GM21723 (cell line): ENCODE measurements around the gene CRIP2.

Experiments used
- ATAC-seq: cut with Tn5 transposase; IDR thresholded peaks from one replicate; pipeline ENCODE4 v1.9.1; 2021; ENCODE audit warnings: mild to moderate bottlenecking, moderate library complexity; ENCODE audit not compliant: unreplicated experiment

The CRIP2 gene

GRCh38 chr14:105495990-105496830, 21.6 kb downstream of the CRIP2 start:
- ATAC-seq, result no peak

- no peak for ATAC-seq
Observed at GRCh38 chr14:105496831-105497591, 22.4 kb downstream of the CRIP2 start.

GRCh38 chr14:105497671-105498429, 23.2 kb downstream of the CRIP2 start:
- no peak for ATAC-seq

GRCh38 chr14:105498430-105499255, 24.0 kb downstream of the CRIP2 start:
- no peak for ATAC-seq

GRCh38 chr14:105499256-105500035, 24.8 kb downstream of the CRIP2 start:
- no peak for ATAC-seq

GRCh38 chr14:105500036-105500725, 25.6 kb downstream of the CRIP2 start:
- ATAC-seq, result no peak

GRCh38 chr14:105500726-105501101, 26.1 kb downstream of the CRIP2 start:
- ATAC-seq, result no peak

GRCh38 chr14:105501504-105502291, 27.1 kb downstream of the CRIP2 start:
- no peak for ATAC-seq

- ATAC-seq, result no peak
Observed at GRCh38 chr14:105502446-105503295, 28.1 kb downstream of the CRIP2 start.

GRCh38 chr14:105503296-105503640, 28.6 kb downstream of the CRIP2 start:
- ATAC-seq, result no peak

- no peak for ATAC-seq
Observed at GRCh38 chr14:105503935-105504692, 29.5 kb downstream of the CRIP2 start.

- ATAC-seq, result no peak
Observed at GRCh38 chr14:105505101-105505500, 30.5 kb downstream of the CRIP2 start.

- ATAC-seq, result no peak
Observed at GRCh38 chr14:105507247-105507646, 32.6 kb downstream of the CRIP2 start.

GRCh38 chr14:105508069-105508468, 33.4 kb downstream of the CRIP2 start:
- no peak for ATAC-seq

- no peak for ATAC-seq
Observed at GRCh38 chr14:105508601-105509000, 34.0 kb downstream of the CRIP2 start.

GRCh38 chr14:105517096-105517495, 42.5 kb downstream of the CRIP2 start:
- no peak for ATAC-seq
